Mucosa of stomach (tissue), 1 donor: Measurements from ENCODE around the gene F8.
"Not testable (repeated sequence)": the region's sequence is repeated elsewhere in the genome, so short reads cannot be mapped to it uniquely, and the experiment has no call there.

Experiments used
- H3K27me3 ChIP-seq: one replicate; pipeline ENCODE4 v1.7.0; 2013; ENCODE audit warnings: mild to moderate bottlenecking, low read length; ENCODE audit not compliant: control insufficient read depth, insufficient read depth
- H3K36me3 ChIP-seq: one replicate; pipeline ENCODE4 v1.7.0; 2013; ENCODE audit warnings: low read length; ENCODE audit not compliant: control insufficient read depth, insufficient read depth
- H3K4me1 ChIP-seq: one replicate; pipeline ENCODE4 v1.7.0; 2013; ENCODE audit warnings: mild to moderate bottlenecking, low read length; ENCODE audit not compliant: control insufficient read depth, insufficient read depth
- H3K4me3 ChIP-seq: one replicate; pipeline ENCODE4 v1.7.0; 2013; ENCODE audit warnings: low read length
- H3K9ac ChIP-seq: one replicate; pipeline ENCODE4 v1.7.0; 2013; ENCODE audit warnings: mild to moderate bottlenecking, low read length, moderate library complexity
- H3K9me3 ChIP-seq: one replicate; pipeline ENCODE4 v1.7.0; 2013; ENCODE audit warnings: mild to moderate bottlenecking, low read length, moderate library complexity; ENCODE audit not compliant: control insufficient read depth
- donor health status: Pancreatic carcinoma.

F8 gene

GRCh38 chrX:154890990-154891639, 131.4 kb downstream of the F8 start:
- H3K9ac ChIP-seq: no peak overlapping the region
- no peaks in the 10 kb centered on the region for H3K4me1 ChIP-seq
- H3K9me3 ChIP-seq: no peaks in the 10 kb centered on the region
- no peak overlapping the region for H3K4me3 ChIP-seq
- H3K27me3 ChIP-seq: no peaks in the 10 kb centered on the region
- no peaks in the 10 kb centered on the region for H3K36me3 ChIP-seq

GRCh38 chrX:154886789-154887221, 135.7 kb downstream of the F8 start:
- not testable (repeated sequence) for H3K4me3 ChIP-seq, H3K27me3 ChIP-seq, H3K4me1 ChIP-seq, H3K9me3 ChIP-seq, H3K36me3 ChIP-seq, H3K9ac ChIP-seq

- H3K36me3 ChIP-seq, H3K27me3 ChIP-seq, H3K4me1 ChIP-seq, H3K9ac ChIP-seq, H3K4me3 ChIP-seq, H3K9me3 ChIP-seq: not testable (repeated sequence)
These were observed 136.3 kb downstream of the F8 start, which contains the start of gene F8A1 for GRCh38 chrX:154886069-154886788. F8A1 (plus strand) TSS chrX:154886355; CDS start chrX:154886375, 20 bp downstream.

GRCh38 chrX:154885549-154885948, 137.0 kb downstream of the F8 start:
- not testable (repeated sequence) for H3K9me3 ChIP-seq, H3K4me3 ChIP-seq, H3K36me3 ChIP-seq, H3K9ac ChIP-seq, H3K27me3 ChIP-seq, H3K4me1 ChIP-seq

GRCh38 chrX:154885057-154885456, 137.5 kb downstream of the F8 start:
- H3K36me3 ChIP-seq, H3K27me3 ChIP-seq, H3K9me3 ChIP-seq, H3K9ac ChIP-seq, H3K4me1 ChIP-seq, H3K4me3 ChIP-seq: not testable (repeated sequence)

DNA sequence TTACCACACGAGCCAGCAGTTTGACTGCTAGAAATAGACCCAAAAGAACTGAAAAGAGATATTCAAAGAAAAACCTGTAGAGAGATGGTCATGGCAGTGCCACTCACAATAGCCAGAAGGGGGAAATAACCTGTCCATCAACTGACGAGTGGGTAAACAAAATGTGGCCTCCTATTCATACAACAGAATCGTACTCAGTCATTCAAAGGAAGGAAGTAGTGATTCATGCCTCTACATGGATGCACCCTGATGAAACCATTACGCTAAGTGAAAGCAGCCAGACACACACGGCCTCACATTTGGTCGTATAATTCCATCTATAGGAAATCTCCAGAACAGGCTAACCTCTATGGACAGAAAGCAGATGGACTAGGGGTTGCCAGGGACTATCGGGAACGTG, 138.5 kb downstream of the F8 start:
- not testable (repeated sequence) for H3K4me1 ChIP-seq, H3K27me3 ChIP-seq, H3K36me3 ChIP-seq, H3K4me3 ChIP-seq, H3K9ac ChIP-seq, H3K9me3 ChIP-seq

DNA sequence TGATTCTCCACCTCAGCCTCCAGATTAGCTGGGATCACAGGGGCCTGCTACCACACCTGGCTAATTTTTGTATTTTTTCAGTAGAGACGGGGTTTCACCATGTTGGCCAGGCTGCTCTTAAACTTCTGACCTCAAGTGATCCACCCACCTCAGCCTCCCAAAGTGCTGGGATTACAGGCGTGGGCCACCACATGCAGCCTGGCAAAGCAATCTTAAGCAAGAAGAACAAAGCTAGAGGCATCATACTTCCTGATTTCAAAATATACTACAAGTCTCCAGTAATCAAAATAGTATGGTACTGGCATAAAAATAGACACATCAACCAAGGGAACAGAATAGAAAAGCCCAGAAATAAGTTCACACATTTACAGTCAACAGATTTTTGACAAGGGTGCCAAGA, 149.2 kb downstream of the F8 start:
- Histone ChIP-seq H3K9ac (no peak overlapping the region), H3K27me3 (no peaks in the 10 kb centered on the region), H3K36me3 (no peaks in the 10 kb centered on the region), H3K4me3 (no peak overlapping the region), H3K4me1 (no peaks in the 10 kb centered on the region), H3K9me3 (no peaks in the 10 kb centered on the region)

GRCh38 chrX:154868522-154868921, 154.0 kb downstream of the F8 start:
- not testable (repeated sequence) for H3K4me1 ChIP-seq, H3K36me3 ChIP-seq, H3K4me3 ChIP-seq, H3K9me3 ChIP-seq, H3K9ac ChIP-seq, H3K27me3 ChIP-seq

DNA sequence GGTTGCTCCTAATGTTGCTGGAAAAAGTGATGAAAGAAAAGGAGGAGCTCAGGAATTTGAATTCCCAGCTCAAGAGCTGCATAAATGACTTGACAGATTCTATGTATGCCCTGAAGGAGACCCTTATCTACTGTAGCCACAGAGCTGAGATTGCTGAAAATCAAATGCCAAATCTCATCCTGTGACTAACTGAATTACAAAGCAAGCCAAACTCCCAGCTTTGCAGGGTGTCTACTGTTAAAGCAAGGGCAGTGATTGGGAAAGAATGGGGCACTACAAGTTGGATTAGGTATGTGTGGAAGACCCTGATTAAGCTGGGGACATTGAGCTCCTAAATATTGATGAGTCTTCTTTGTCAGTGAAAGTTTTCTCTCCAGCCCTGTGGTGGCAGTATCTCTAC, 167.3 kb downstream of the F8 start:
- Histone ChIP-seq H3K9me3 (no peaks in the 10 kb centered on the region), H3K4me1 (no peaks in the 10 kb centered on the region), H3K27me3 (no peaks in the 10 kb centered on the region), H3K36me3 (no peaks in the 10 kb centered on the region), H3K4me3 (no peak overlapping the region), H3K9ac (no peak overlapping the region)

DNA sequence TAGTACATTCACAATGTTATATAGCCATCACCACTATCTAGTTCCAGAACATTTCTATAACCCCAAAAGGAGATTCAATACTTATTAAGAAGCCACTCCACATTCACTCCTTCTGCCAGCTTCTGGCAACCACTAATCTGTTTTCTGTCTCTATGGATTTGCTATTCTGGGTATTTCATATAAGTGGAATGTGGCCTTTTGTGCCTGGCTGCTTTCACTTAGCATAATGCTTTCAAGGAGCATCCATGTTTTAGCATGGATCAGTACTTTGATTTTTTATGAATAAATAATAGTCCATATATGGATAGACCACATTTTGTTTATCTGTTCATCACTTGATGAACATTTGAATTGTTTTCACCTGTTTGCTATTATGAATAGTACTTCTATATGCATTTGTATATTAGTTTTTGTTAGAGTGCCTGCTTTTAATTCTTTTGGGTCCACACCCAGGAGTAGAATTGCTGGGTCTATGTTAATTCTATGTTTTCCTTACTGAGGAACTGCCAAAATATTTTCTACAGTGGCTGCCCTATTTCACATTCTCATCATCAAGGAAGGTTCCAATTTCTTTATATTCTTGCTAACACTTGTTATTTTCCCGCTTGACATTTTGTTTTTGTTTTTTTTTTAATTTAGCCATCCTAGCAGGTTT, 171.4 kb downstream of the F8 start:
- H3K9me3 ChIP-seq: no peaks in the 10 kb centered on the region
- H3K27me3 ChIP-seq: no peaks in the 10 kb centered on the region
- H3K4me1 ChIP-seq: no peaks in the 10 kb centered on the region
- H3K36me3 ChIP-seq: no peaks in the 10 kb centered on the region
- no peak overlapping the region for H3K4me3 ChIP-seq
- H3K9ac ChIP-seq: no peak overlapping the region

- Histone ChIP-seq H3K4me3 (no peak overlapping the region), H3K9me3 (no peaks in the 10 kb centered on the region), H3K27me3 (no peaks in the 10 kb centered on the region), H3K36me3 (no peaks in the 10 kb centered on the region), H3K9ac (no peak overlapping the region), H3K4me1 (no peaks in the 10 kb centered on the region)
These were observed 181.7 kb downstream of the F8 start for GRCh38 chrX:154840856-154841255.

DNA sequence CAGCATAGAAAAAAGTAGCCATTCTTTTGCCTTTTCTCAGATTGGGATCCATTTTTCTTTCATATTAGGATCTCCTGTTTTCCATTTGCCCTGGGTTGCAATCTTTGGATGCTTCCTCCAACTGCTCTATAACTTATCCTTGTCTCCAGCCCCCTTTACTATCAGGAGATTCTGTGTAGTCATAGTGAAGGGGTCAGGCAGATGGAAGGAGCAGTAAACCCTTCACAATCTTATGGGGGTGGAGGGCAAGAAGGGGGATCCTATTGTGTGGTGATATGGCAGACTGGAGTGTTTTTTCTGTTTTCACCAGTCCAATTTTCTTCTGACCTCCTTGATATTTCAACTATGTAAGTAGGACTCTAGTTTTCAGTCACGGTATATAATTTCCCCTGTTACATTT, 186.4 kb downstream of the F8 start:
- H3K27me3 ChIP-seq: no peaks in the 10 kb centered on the region
- no peak overlapping the region for H3K9ac ChIP-seq
- H3K36me3 ChIP-seq: no peaks in the 10 kb centered on the region
- no peak overlapping the region for H3K4me3 ChIP-seq
- H3K9me3 ChIP-seq: no peaks in the 10 kb centered on the region
- H3K4me1 ChIP-seq: no peaks in the 10 kb centered on the region
